Fibroblast of mammary gland (primary cell): ENCODE results near the gene DZANK1.
"Not testable (repeated sequence)": the region's sequence is repeated elsewhere in the genome, so short reads cannot be mapped to it uniquely, and the experiment has no call there.

Experiments used
- DNase-seq: peaks from one replicate; pipeline ENCODE4 v3.0.0-alpha.2; 2010; ENCODE audit warnings: low read depth
- H3K4me3 ChIP-seq: 2 replicates; pipeline ENCODE4 v1.5.1; 2011; ENCODE audit warnings: low read depth, mild to moderate bottlenecking, low read length, moderate library complexity; ENCODE audit not compliant: control insufficient read depth
- TF ChIP-seq, protein P1 (sequence below): conservative IDR thresholded peaks from 2 replicates; pipeline ENCODE4 v1.5.1; 2011; ENCODE audit warnings: low read depth, low read length, inconsistent platforms; ENCODE audit not compliant: control insufficient read depth, insufficient read depth

The DZANK1 gene

GRCh38 chr20:18401305-18401704 is 65.5 kb downstream of the DZANK1 start:
- TF ChIP-seq, protein P1, sequence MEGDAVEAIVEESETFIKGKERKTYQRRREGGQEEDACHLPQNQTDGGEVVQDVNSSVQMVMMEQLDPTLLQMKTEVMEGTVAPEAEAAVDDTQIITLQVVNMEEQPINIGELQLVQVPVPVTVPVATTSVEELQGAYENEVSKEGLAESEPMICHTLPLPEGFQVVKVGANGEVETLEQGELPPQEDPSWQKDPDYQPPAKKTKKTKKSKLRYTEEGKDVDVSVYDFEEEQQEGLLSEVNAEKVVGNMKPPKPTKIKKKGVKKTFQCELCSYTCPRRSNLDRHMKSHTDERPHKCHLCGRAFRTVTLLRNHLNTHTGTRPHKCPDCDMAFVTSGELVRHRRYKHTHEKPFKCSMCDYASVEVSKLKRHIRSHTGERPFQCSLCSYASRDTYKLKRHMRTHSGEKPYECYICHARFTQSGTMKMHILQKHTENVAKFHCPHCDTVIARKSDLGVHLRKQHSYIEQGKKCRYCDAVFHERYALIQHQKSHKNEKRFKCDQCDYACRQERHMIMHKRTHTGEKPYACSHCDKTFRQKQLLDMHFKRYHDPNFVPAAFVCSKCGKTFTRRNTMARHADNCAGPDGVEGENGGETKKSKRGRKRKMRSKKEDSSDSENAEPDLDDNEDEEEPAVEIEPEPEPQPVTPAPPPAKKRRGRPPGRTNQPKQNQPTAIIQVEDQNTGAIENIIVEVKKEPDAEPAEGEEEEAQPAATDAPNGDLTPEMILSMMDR, result no peak
- no peak for DNase-seq
- no peak overlapping the region for H3K4me3 ChIP-seq

- DNase-seq, result no peak
- H3K4me3 ChIP-seq, result no peak overlapping the region
- TF ChIP-seq, protein P1, result no peak
These were observed 66.4 kb downstream of the DZANK1 start for GRCh38 chr20:18400460-18400859.

DNA sequence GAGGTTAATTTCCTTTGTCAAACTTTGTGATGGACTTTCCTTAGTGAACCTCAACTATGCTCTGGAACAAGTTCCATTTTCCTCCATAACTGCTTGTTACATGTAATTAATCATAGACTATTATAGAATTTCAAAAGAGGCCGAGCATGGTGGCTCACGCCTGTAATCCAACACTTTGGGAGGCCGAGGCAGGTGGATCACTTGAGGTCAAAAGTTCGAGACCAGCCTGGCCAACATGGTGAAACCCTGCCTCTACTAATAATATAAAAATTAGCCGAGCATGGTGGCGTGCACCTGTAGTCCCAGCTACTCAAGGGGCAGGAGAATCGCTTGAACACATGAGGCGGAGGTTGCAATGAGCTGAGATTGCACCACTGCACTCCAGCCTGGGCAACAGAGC is 68.1 kb downstream of the DZANK1 start:
- not testable (repeated sequence) for DNase-seq, H3K4me3 ChIP-seq

GRCh38 chr20:18397030-18397429 is 69.8 kb downstream of the DZANK1 start:
- DNase-seq, result no peak
- TF ChIP-seq, protein P1, result no peak
- H3K4me3 ChIP-seq, result no peak overlapping the region

GRCh38 chr20:18395544-18395943 is 71.3 kb downstream of the DZANK1 start:
- H3K4me3 ChIP-seq, result no peak overlapping the region
- TF ChIP-seq, protein P1, result no peak
- no peak for DNase-seq

DNA sequence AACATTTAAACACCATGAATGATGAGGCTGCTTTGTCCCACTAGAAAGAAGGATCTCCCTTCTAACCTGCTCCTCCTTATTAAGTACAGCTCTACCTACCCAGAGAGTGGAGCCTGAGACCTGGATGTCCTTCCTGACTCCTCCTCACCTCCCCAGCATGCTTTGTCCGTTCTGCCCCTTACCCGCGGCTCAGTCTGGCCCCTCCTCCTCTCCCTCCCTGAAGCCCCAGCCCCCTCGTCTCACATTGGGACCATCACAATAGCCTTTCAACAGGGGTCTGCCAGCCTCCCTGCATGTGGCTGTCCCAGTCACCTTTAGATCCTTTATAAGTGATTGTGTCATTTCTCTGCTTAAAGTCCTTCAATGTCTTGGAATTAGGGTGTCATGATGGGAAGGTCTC is 72.5 kb downstream of the DZANK1 start:
- DNase-seq, result no peak
- TF ChIP-seq, protein P1, result no peak
- no peak overlapping the region for H3K4me3 ChIP-seq

GRCh38 chr20:18391686-18392085 is 75.1 kb downstream of the DZANK1 start:
- DNase-seq, result no peak
- TF ChIP-seq, protein P1, result no peak
- no peak overlapping the region for H3K4me3 ChIP-seq
